Sciatic nerve (tissue), 2 donors: ENCODE results near the gene TMIGD1. TPM values are rescaled to one million over a fixed set of nuclear protein-coding genes. Genes with fewer than 3 reads are reported as not detected.

Experiments used
- ATAC-seq: fragments of 200-7000 bp; cut with Tn5 transposase; one replicate; pipeline ENCODE4 v1.9.1; 2020; ENCODE audit warnings: mild to moderate bottlenecking, moderate library complexity
- DNase-seq: peaks from one replicate; pipeline ENCODE4 v3.0.0-alpha.2; 2020; ENCODE audit warnings: low spot score
- intact Hi-C: fragments of 100-400 bp; cut with DNase I; formaldehyde crosslinking; loops from one replicate; pipeline ENCODE4 v1.14.2; 2022
- total RNA-seq: library from RNA; stranded (reverse); fragmentation: NEBNext Ultra II Directional; extraction: Animal tissue kit (Norgen Biotek cat#: 25700); gene quantifications from one replicate; pipeline ENCODE4 v1.2.1, GENCODE V29; 2021
- donor health status: DM: no; HTN: no; CAD: no.
- donor health status: DM: no; HTN: no; CAD: no.

TMIGD1 gene
- total RNA-seq, 1 donor from 2014 or later, result not detected

GRCh38 chr17:30339086-30339485, 5.2 kb upstream of the TMIGD1 start:
- no peak for ATAC-seq
- intact Hi-C loops, result no loop called here

DNA sequence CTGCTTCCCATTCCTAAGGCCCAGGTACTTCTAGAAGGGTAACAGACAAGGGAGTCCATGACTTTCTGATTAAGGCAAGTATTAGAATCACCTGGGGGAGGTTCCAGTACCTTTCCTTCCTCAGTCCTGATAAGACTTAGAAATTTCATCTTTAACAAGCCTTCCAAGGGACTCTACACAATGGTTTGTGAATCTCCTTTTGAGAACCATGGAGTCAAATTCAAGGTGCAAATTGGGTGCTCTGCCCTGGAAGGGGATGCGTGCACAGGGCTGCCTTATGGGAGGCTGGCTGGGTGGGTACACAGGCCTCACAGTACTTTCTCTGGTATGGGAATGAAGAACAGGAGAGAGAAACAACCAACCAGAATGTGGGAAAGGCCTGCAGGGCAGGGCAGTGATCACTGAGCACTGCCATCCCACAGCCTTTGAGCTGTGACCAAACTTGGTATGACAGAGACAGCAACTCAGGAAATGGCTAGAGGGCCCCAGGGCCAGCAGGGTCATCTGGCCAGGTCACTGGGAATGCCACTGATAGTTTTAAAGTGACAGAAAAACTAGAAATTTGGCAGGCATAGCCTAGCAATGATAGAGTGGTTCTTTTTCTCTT, 3.6 kb upstream of the TMIGD1 start:
- intact Hi-C loops, result no loop called here
- ATAC-seq, result no peak

More at GRCh38 chr17:30339086-30339485, 5.2 kb upstream of the TMIGD1 start:
- no peak for DNase-seq

GRCh38 chr17:30336369-30337171, 2.7 kb upstream of the TMIGD1 start:
- intact Hi-C loops, result no loop called here
- no peak for DNase-seq
- no peak for ATAC-seq

More for the DNA sequence above, 3.6 kb upstream of the TMIGD1 start:
- no peak for DNase-seq

DNA sequence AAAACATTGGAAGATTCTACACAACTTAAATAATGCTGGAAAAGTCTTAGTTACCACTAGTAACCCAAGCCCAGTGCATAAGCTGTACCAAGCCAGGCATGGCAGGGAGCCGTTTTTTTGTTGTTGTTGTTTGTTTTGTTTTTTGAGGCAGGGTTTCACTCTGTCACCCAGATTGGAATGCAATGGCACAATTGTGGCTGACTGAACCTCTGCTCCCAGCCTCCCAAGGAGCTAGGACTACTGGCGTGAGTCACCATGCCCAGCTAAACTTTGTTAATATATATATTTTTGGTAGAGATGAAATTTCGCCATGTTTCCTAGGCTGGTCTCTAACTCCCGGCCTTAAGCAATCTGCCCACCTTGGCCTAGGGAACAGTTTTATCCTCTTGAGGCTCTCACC, 564 bp upstream of the TMIGD1 start:
- intact Hi-C loops, result no loop called here
- DNase-seq (no peak), ATAC-seq (no peak)

DNA sequence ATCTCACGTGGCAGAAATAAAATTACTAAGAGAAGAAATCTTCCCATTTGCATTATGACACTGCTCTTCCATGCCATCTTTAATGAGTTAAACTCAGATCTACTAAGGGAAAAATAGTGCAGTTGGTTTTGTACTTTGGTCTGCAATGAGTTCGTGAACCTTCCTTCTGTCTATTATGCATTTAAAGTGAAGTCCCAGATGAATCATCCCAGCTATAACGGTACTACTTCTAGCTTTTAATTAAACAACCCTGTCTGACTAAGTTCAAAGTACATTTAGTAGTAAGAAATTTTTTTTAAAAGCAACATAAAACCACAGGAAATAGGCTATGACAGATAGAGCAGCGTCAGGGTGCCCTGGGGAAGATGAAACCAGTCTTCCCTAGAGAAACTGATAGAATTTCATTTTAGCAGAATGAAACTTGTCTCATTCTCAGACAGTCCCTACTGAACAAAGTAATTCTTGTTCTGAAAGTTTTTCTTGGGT, 1.8 kb downstream of the TMIGD1 start:
- intact Hi-C loops, result no loop called here
- no peak for DNase-seq
- peak; percentile 44 for ATAC-seq

- intact Hi-C loops, result no loop called here
- ATAC-seq, result no peak
Observed at GRCh38 chr17:30326809-30327208, 7.0 kb downstream of the TMIGD1 start.

GRCh38 chr17:30324723-30325122, 9.1 kb downstream of the TMIGD1 start:
- ATAC-seq (no peak), DNase-seq (no peak)
- intact Hi-C loops, result no loop called here

More at GRCh38 chr17:30326809-30327208, 7.0 kb downstream of the TMIGD1 start:
- no peak for DNase-seq

GRCh38 chr17:30323895-30324319, 9.9 kb downstream of the TMIGD1 start:
- intact Hi-C loops, result no loop called here
- ATAC-seq, result no peak
- DNase-seq, result peak; percentile 60

DNA sequence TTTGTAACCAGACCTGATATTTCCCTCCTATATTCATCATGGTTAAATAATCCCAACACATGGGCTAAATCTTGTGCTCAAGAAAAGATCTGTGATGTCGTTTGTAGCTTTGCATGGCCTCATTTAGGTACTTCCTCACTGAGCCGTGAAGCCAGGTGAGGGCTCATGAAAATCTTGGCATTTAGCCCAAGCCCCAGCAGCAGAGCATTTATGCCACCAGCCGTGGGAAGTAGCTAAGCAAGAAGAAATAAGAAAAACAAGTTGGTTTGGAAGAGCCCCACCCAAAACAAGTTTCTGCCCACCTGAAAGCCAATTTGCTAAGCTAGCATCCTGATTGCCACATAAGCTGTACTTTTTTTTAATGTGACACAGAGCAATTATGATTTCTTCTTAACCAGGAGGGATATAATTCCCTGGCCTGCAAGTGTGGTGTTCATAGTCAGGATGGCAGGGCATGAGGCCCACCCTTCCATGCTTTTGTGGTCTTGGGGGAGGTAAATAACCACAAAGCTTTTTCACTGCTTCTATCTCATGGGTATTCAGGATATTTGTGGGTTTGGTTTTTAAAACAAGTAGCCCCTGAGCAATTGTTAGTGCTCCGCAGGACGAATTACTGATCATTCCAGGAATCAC, 10.5 kb downstream of the TMIGD1 start:
- DNase-seq, result no peak
- intact Hi-C loops, result no loop called here
- ATAC-seq, result no peak

GRCh38 chr17:30321314-30321713, 12.5 kb downstream of the TMIGD1 start:
- DNase-seq, result no peak
- no peak for ATAC-seq
- intact Hi-C loops, result no loop called here

DNA sequence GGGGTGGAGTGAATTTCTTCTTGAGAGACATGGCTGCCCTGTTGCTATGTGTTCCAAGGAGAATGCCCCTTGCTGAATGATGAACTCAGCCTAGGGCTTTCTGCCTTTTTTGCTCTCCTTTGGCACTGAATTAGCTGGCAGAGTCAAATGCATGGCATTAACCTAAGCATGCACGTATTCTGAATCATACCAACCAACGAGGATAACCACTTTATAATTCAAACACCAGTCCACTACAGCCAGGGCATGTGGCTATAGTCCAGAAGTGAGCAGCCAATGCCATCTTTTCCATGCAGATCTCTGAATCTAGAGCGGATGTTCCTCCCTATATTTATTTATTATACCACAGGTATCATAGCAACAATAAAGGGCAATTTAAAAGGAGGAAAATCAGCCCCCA, 15.7 kb downstream of the TMIGD1 start:
- DNase-seq (no peak), ATAC-seq (no peak)
- intact Hi-C loops, result no loop called here

- DNase-seq (no peak), ATAC-seq (no peak)
- intact Hi-C loops, result no loop called here
Observed at GRCh38 chr17:30316736-30317135, 17.1 kb downstream of the TMIGD1 start.

GRCh38 chr17:30315106-30315505, 18.8 kb downstream of the TMIGD1 start:
- ATAC-seq (no peak), DNase-seq (no peak)
- intact Hi-C loops, result no loop called here

GRCh38 chr17:30314474-30314873, 19.4 kb downstream of the TMIGD1 start:
- intact Hi-C loops, result no loop called here
- no peak for DNase-seq
- no peak for ATAC-seq

DNA sequence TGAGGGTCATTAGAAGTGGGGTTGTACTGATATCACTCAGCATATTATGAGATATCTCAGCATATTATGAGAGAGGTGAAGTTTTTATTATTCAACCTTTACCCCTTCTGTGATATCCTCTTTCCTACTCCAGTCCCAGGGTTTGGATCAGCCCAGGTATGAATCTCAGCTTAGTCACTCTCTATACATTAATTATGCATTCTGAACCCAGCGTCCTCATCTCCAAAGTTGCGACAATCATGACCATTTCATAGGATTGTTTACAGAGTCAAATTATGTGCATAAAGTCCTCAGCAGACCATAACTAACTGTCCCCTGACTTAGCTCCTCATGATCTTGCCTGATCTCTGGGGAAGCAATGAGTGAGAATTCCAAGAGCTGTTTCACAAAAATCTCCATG, 21.6 kb downstream of the TMIGD1 start:
- intact Hi-C loops, result no loop called here

GRCh38 chr17:30310562-30310961, 23.3 kb downstream of the TMIGD1 start:
- no peak for DNase-seq
- intact Hi-C loops, result no loop called here
- ATAC-seq, result no peak

More for the DNA sequence above, 21.6 kb downstream of the TMIGD1 start:
- DNase-seq (no peak), ATAC-seq (no peak)

- intact Hi-C loops, result no loop called here
- DNase-seq, result no peak
- no peak for ATAC-seq
Observed at GRCh38 chr17:30309591-30309990, 24.3 kb downstream of the TMIGD1 start.

- intact Hi-C loops, result no loop called here
- ATAC-seq, result no peak
Observed at GRCh38 chr17:30308406-30308805, 25.5 kb downstream of the TMIGD1 start.

DNA sequence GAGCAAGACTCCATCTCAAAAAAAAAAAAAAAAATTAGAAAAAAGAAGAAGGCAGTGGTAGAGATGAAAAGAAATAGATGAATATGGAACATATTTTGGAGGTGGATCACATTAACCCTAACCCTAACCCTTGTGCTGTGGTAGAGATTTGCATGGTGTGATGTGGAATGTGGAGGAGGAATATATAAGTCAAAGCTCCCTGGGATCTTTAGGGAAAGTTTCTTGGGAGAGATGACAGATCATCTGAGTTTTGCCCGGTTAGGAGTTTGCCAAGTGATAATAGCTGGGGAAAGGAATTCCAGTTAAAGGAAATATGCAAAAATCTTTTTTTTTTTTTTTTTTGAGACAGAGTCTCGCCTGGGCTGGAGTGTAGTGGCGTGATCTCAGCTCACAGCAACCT, 29.1 kb downstream of the TMIGD1 start:
- no peak for DNase-seq
- intact Hi-C loops, result no loop called here
- ATAC-seq, result no peak

More at GRCh38 chr17:30308406-30308805, 25.5 kb downstream of the TMIGD1 start:
- no peak for DNase-seq

DNA sequence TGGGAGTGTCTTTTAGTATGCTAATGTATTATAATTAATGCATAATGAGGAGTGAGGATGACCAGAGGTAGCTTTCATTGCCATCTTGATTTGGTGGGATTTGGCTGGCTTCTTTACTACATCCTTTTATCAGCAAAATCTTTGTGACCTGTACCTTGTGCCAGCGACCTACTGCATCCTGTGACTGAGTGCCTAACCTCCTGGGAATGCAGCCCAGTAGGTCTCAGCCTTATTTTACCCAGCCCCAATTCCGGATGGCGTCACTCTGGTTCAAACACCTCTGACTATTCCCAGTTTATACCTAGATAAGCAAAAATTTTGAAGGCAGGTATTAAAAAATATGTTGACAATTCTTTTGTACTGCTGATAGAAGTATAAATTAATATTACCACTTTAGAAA, 31.6 kb downstream of the TMIGD1 start:
- intact Hi-C loops, result no loop called here
- no peak for DNase-seq
- ATAC-seq, result no peak
